ENCODE measurements around the gene ABCD3. TPM values are rescaled to one million over a fixed set of nuclear protein-coding genes. Genes with fewer than 3 reads are reported as not detected.
A peak's percentile ranks its signal among the peaks of the same experiment; 100 is the strongest.

ABCD3 gene
- total and polyA plus RNA-seq, 2 of the 13 experiments (the other 11 are each of a cell fraction or from before 2014, with no cell fraction given), result 27.5 to 166 TPM

DNA sequence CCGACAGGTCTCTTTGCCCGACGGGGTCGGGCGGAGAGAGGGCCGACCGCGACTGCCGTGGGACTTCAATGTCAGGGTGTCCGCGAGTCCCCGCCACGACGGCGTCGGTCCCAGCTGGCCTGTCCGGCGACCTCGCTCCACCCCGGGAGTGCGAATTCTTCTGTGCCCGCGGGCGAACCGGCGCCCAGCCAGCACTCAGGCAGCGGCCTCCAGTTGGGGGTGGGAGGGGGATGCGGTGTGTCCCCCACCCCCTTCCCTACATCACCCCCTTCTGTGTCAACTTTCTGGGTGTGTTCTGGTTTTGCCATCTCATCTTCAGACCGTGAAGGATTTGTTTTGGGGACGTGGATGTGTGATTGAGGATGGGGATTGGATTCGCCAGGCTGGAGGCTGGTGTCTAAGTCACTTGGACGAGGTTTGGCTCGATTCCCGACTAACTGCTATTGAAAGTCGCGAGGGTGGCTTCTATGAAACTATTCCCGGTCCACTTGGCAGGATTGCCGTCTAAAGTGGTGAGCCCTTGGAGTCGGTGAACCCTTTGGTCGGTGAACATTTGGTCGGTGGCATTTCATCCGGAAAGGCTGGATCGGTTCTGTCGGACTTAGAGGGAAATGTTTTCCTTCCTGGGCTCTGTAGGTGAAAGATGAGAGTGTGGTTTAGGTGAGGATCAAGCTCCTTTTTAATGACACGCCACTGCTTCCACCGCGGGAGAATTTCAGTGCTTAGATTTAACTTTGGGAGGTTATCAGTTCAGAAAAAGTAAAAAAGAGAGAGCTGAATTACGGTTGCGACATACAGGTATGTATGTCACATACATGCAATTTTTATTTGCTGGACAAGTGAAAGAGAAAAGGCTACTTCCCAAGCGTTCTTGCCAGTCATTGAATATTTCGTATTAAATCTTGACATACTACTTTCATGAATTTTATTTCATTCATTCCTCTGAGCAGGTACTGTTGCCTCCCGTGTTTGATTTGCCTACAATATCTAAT, 771 bp downstream of the ABCD3 start (continued):
- TF ChIP-seq ZNF883 (CRISPR knock-in tag; IDR thresholded peaks at IDR 0.05; ENCODE audit: not compliant biosample characterization) (peak; percentile 4), EP300 (IDR thresholded peaks at IDR 0.05; ENCODE audit: low read depth in 2 of 2, low read length in 2 of 2) (no peak), EP300 (CRISPR knock-in tag; IDR thresholded peaks at IDR 0.05; ENCODE audit: borderline replicate concordance) (peak; percentile 10; the same call in 1 of the 2 replicates), FOXA1 (IDR thresholded peaks at IDR 0.05) (no peak), FOXA1 (CRISPR knock-in tag; IDR thresholded peaks at IDR 0.05) (no peak)

GRCh38 chr1:94422115-94422820, 4.1 kb downstream of the ABCD3 start:
- H3K4me1 ChIP-seq (ENCODE audit: insufficient read depth, low read length), result peaks cover 66% of the 10 kb centered on the region
- ChIA-PET POLR2A (interaction anchor here (0.6 to 1.7 kb wide), 2 partner anchors 38 to 354 kb away, joined by 3 to 6 read pairs; no protein-coding TSS in a partner anchor), CTCF (ENCODE audit: low intra/inter-chr PET ratio, low total read pairs) (no interaction called here)
- no peak overlapping the region for H2AFZ ChIP-seq (ENCODE audit: low read length)
- ATAC-seq, result no peak
- FAIRE-seq, result no peak
- DNase-seq (ENCODE audit: low spot score), result no peak
- peak overlapping the region; percentile 51 for H3K9ac ChIP-seq (ENCODE audit: insufficient read depth, low read depth, low read length)
- peaks cover 48% of the 10 kb centered on the region for H4K20me1 ChIP-seq (ENCODE audit: insufficient read depth, low read length)
- no peaks in the 10 kb centered on the region for H3K9me3 ChIP-seq (ENCODE audit: low read length)
- H3K79me2 ChIP-seq (ENCODE audit: insufficient read depth, low read length), result peaks cover 90% of the 10 kb centered on the region
- BruUV-seq (replicated peaks), result no TSS peak
- H3K36me3 ChIP-seq (replicated peaks in 1 of 2; ENCODE audit: control insufficient read depth in 1 of 2, insufficient read depth in 2 of 2, low read length in 2 of 2), result 0 out of 5 replicates have a peak, but pooled peaks cover 0 to 2% of the 10 kb centered on the region in 2 experiments
- H3K27ac ChIP-seq (ENCODE audit: extremely low read length, insufficient read depth, low read length), result peak overlapping the region; percentile 34
- WGBS (ENCODE audit: low lambda C conversion rate), result 32% methylated on average over 8 of the region's 8 CpGs
- intact Hi-C loops (cut with micrococcal nuclease; ENCODE audit: unreplicated experiment), result no loop called here
- H3K4me3 ChIP-seq (replicated peaks in 1 of 3; ENCODE audit: insufficient read depth in 1 of 3, low read depth in 2 of 3, low read length in 3 of 3), result peak overlapping the region; percentile 23 to 99 (median 51)
- in situ Hi-C loops (cut with HindIII; ENCODE audit: extremely low pct_ligation_motif_present, low pct_unique_long_range_greater_than_20kb), result no loop called here
- peak overlapping the region; percentile 79 for H3K4me2 ChIP-seq (ENCODE audit: low read depth, low read length)
- no peaks in the 10 kb centered on the region; a peak in 1 of 5 replicates for H3K27me3 ChIP-seq (ENCODE audit: control insufficient read depth in 1 of 2, insufficient read depth in 2 of 2, low read length in 2 of 2)
- TF ChIP-seq FOXC1 (CRISPR knock-in tag; IDR thresholded peaks at IDR 0.05; ENCODE audit: borderline replicate concordance) (no peak), ZNF790 (CRISPR knock-in tag; IDR thresholded peaks at IDR 0.05; ENCODE audit: borderline replicate concordance) (no peak), ATRX (CRISPR knock-in tag; IDR thresholded peaks at IDR 0.05; ENCODE audit: borderline replicate concordance) (no peak), ZNF256 (CRISPR knock-in tag; conservative IDR thresholded peaks at IDR 0.05) (no peak), ZMYM4 (CRISPR knock-in tag; IDR thresholded peaks at IDR 0.05) (peak; percentile 36), ZBTB20 (CRISPR knock-in tag; IDR thresholded peaks at IDR 0.05; ENCODE audit: borderline replicate concordance, low read depth) (no peak), MLLT10 (CRISPR knock-in tag; IDR thresholded peaks at IDR 0.05) (no peak), ZFP82 (CRISPR knock-in tag; IDR thresholded peaks at IDR 0.05; ENCODE audit: borderline replicate concordance) (no peak), CENPX (CRISPR knock-in tag; IDR thresholded peaks at IDR 0.05) (no peak)
- TF ChIP-seq, protein P1, sequence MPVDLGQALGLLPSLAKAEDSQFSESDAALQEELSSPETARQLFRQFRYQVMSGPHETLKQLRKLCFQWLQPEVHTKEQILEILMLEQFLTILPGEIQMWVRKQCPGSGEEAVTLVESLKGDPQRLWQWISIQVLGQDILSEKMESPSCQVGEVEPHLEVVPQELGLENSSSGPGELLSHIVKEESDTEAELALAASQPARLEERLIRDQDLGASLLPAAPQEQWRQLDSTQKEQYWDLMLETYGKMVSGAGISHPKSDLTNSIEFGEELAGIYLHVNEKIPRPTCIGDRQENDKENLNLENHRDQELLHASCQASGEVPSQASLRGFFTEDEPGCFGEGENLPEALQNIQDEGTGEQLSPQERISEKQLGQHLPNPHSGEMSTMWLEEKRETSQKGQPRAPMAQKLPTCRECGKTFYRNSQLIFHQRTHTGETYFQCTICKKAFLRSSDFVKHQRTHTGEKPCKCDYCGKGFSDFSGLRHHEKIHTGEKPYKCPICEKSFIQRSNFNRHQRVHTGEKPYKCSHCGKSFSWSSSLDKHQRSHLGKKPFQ (CRISPR knock-in tag; IDR thresholded peaks at IDR 0.05; ENCODE audit: insufficient replicate concordance), result no peak
- TF ChIP-seq, protein P2, sequence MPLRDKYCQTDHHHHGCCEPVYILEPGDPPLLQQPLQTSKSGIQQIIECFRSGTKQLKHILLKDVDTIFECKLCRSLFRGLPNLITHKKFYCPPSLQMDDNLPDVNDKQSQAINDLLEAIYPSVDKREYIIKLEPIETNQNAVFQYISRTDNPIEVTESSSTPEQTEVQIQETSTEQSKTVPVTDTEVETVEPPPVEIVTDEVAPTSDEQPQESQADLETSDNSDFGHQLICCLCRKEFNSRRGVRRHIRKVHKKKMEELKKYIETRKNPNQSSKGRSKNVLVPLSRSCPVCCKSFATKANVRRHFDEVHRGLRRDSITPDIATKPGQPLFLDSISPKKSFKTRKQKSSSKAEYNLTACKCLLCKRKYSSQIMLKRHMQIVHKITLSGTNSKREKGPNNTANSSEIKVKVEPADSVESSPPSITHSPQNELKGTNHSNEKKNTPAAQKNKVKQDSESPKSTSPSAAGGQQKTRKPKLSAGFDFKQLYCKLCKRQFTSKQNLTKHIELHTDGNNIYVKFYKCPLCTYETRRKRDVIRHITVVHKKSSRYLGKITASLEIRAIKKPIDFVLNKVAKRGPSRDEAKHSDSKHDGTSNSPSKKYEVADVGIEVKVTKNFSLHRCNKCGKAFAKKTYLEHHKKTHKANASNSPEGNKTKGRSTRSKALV (CRISPR knock-in tag; IDR thresholded peaks at IDR 0.05), result no peak

Measured in HepG2 (cell line).